Naive thymus-derived CD4-positive, alpha-beta T cell (primary cell): ENCODE measurements around the gene SMARCD2. TPM values are rescaled to one million over a fixed set of nuclear protein-coding genes. Genes with fewer than 3 reads are reported as not detected.

ENCODE experiments used
- ATAC-seq: fragments of 150-1000 bp; cut with Tn5 transposase; 2 replicates; pipeline ENCODE4 v1.10.0; 2021; ENCODE audit warnings: mild to moderate bottlenecking, moderate library complexity
- CTCF ChIA-PET: fragments of 350-600 bp; sonication (Branson Sonifier 250); formaldehyde crosslinking; loops from one replicate; lab custom pipeline; 2021; ENCODE audit warnings: antibody characterized with exemption; lab: Charles Lee
- POLR2A ChIA-PET: fragments of 350-600 bp; sonication (Branson Sonifier 250); formaldehyde crosslinking; loops from one replicate; lab custom pipeline; 2021; ENCODE audit warnings: antibody characterized with exemption, inconsistent platforms; lab: Charles Lee
- DNase-seq, 9 donors: peaks; one replicate each; pipeline versions ENCODE4 v3.0.0 to v3.0.0-alpha.2; 2020 to 2022; ENCODE audit warnings: mixed read lengths in 1 of 9
- H3K27ac ChIP-seq: one replicate; pipeline ENCODE4 v1.7.0; 2013; ENCODE audit warnings: mild to moderate bottlenecking, low read depth, low read length, moderate library complexity
- H3K27me3 ChIP-seq, 2 donors: one replicate each; pipeline ENCODE4 v1.7.0; 2013; ENCODE audit warnings: low read length in 2 of 2, mild to moderate bottlenecking in 2 of 2, moderate library complexity in 2 of 2; ENCODE audit not compliant: control insufficient read depth in 2 of 2, insufficient read depth in 2 of 2
- H3K36me3 ChIP-seq, 3 experiments: 1 replicate in 2 of 3; 2 replicates in 1 of 3; pipeline ENCODE4 v1.7.0; 2013; ENCODE audit warnings: low read length in 3 of 3, mild to moderate bottlenecking in 3 of 3, moderate library complexity in 1 of 3; ENCODE audit not compliant: insufficient read depth in 3 of 3, control insufficient read depth in 2 of 3
- H3K4me1 ChIP-seq, 2 donors: one replicate each; pipeline ENCODE4 v1.7.0; 2013; ENCODE audit warnings: low read length in 2 of 2, mild to moderate bottlenecking in 2 of 2, moderate library complexity in 1 of 2; ENCODE audit not compliant: control insufficient read depth in 2 of 2, insufficient read depth in 2 of 2
- H3K4me3 ChIP-seq: 2 replicates; pipeline ENCODE4 v1.7.0; 2013; ENCODE audit warnings: mild to moderate bottlenecking, low read length
- H3K9me3 ChIP-seq, 3 experiments: 1 replicate in 2 of 3; 2 replicates in 1 of 3; pipeline ENCODE4 v1.7.0; 2013; ENCODE audit warnings: low read length in 3 of 3; ENCODE audit not compliant: control insufficient read depth in 2 of 3
- H3K27ac Mint-ChIP-seq, 9 donors: one replicate each; pipeline ENCODE4 v1.8.0; 2020 to 2022; ENCODE audit warnings: mixed read lengths in 9 of 9, mild to moderate bottlenecking in 8 of 9, moderate library complexity in 5 of 9, inconsistent platforms in 2 of 9
- H3K27me3 Mint-ChIP-seq, 5 donors: one replicate each; pipeline ENCODE4 v1.8.0; 2021 to 2022; ENCODE audit warnings: mixed read lengths in 5 of 5, mild to moderate bottlenecking in 1 of 5
- H3K36me3 Mint-ChIP-seq, 5 donors: one replicate each; pipeline ENCODE4 v1.8.0; 2020 to 2022; ENCODE audit warnings: mixed read lengths in 5 of 5, mild to moderate bottlenecking in 3 of 5, inconsistent platforms in 1 of 5
- H3K4me1 Mint-ChIP-seq, 7 donors: one replicate each; pipeline ENCODE4 v1.8.0; 2020 to 2022; ENCODE audit warnings: mixed read lengths in 7 of 7, mild to moderate bottlenecking in 3 of 7, inconsistent platforms in 1 of 7
- H3K4me3 Mint-ChIP-seq, 10 donors: one replicate each; pipeline ENCODE4 v1.8.0; 2020 to 2022; ENCODE audit warnings: mild to moderate bottlenecking in 10 of 10, mixed read lengths in 10 of 10, moderate library complexity in 6 of 10, inconsistent platforms in 2 of 10
- H3K9me3 Mint-ChIP-seq, 11 donors: one replicate each; pipeline ENCODE4 v1.8.0; 2020 to 2022; ENCODE audit warnings: mixed read lengths in 11 of 11, mild to moderate bottlenecking in 4 of 11, inconsistent platforms in 1 of 11, moderate library complexity in 1 of 11
- intact Hi-C, 2 donors: fragments of 100-400 bp; cut with micrococcal nuclease; formaldehyde crosslinking; loops; one replicate each; pipeline ENCODE4 v1.15.1; 2023
- polyA plus RNA-seq, 2 donors: library from polyadenylated mRNA; unstranded; fragments of 300-500 nt; fragmentation: Illumina TruSeq; gene quantifications; one replicate each; pipeline ENCODE4 v1.2.3, GENCODE V29; 2021
- total RNA-seq, 6 experiments: library from RNA in 5 of 6; stranded (reverse) in 5 of 6; gene quantifications; 1 replicate in 5 of 6; 2 replicates in 1 of 6; pipeline ENCODE4 v1.2.3 and lab custom pipeline; 2021 to 2026

Gene SMARCD2
- total and polyA plus RNA-seq, 7 experiments from 2014 or later: 61.5 to 148 (median 109) TPM

- peak overlapping the region in 1 of 10 donors; percentile 36 for H3K4me3 Mint-ChIP-seq
- POLR2A ChIA-PET: interaction anchor here (0.6 to 2.3 kb wide), 9 partner anchors 8 to 141 kb away, joined by 3 to 14 read pairs (median 4); partner anchors contain the start of gene LIMD2
These were observed 7.2 kb downstream of the SMARCD2 start for GRCh38 chr17:63835167-63835720.

GRCh38 chr17:63834431-63835166, 7.9 kb downstream of the SMARCD2 start:
- ChIA-PET POLR2A (interaction anchor here (0.6 to 2.3 kb wide), 12 partner anchors 9 to 140 kb away, joined by 3 to 14 read pairs (median 4); partner anchors contain the start of gene LIMD2), CTCF (interaction anchor here (0.6 to 1.7 kb wide), 14 partner anchors 9 to 357 kb away, joined by 3 to 5 read pairs (median 3); partner anchors contain the start of gene CCDC47)
- Mint-ChIP-seq H3K4me3 (peak overlapping the region in 1 of 10 donors; percentile 37), H3K27ac (peak overlapping the region; percentile 26 to 86 (median 69)), H3K27me3 (no peaks in the 10 kb centered on the region), H3K4me1 (peaks cover 21 to 77% (median 67%) of the 10 kb centered on the region in 7 donors), H3K36me3 (peaks cover 8 to 48% (median 25%) of the 10 kb centered on the region in 5 donors), H3K9me3 (no peaks in the 10 kb centered on the region)
- H3K27me3 ChIP-seq: no peaks in the 10 kb centered on the region
- peaks cover 15 to 87% (median 18%) of the 10 kb centered on the region in 3 experiments for H3K36me3 ChIP-seq
- H3K27ac ChIP-seq: no peak overlapping the region
- intact Hi-C loops: loop anchor here in 1 of 2 donors (1.0 to 5.0 kb wide), 3 partner anchors 7 to 387 kb away; partner anchors contain the start of genes CYB561, FTSJ3 and PSMC5
- no peak overlapping the region for H3K4me3 ChIP-seq
- H3K4me1 ChIP-seq: peaks cover 23 to 42% of the 10 kb centered on the region in 2 donors
- DNase-seq (peak in 8 of 9 donors; percentile 45 to 72 (median 61)), ATAC-seq (peak; percentile 95)
- H3K9me3 ChIP-seq: no peaks in the 10 kb centered on the region

More at GRCh38 chr17:63835167-63835720, 7.2 kb downstream of the SMARCD2 start:
- H3K4me1 ChIP-seq: peaks cover 24 to 40% of the 10 kb centered on the region in 2 donors
- Mint-ChIP-seq H3K4me1 (peaks cover 16 to 73% (median 62%) of the 10 kb centered on the region in 7 donors), H3K27ac (peak overlapping the region in 6 of 9 donors; percentile 26 to 85 (median 52)), H3K27me3 (no peaks in the 10 kb centered on the region), H3K9me3 (no peaks in the 10 kb centered on the region), H3K36me3 (peaks cover 4 to 42% (median 20%) of the 10 kb centered on the region in 5 donors)
- DNase-seq (no peak), ATAC-seq (no peak)
- H3K27me3 ChIP-seq: no peaks in the 10 kb centered on the region
- H3K4me3 ChIP-seq: no peak overlapping the region
- CTCF ChIA-PET: interaction anchor here (0.6 to 1.7 kb wide), 11 partner anchors 9 to 357 kb away, joined by 3 to 5 read pairs (median 3); partner anchors contain the start of gene CCDC47
- H3K27ac ChIP-seq: no peak overlapping the region
- intact Hi-C loops: loop anchor here in 1 of 2 donors (1.0 to 5.0 kb wide), 3 partner anchors 8 to 388 kb away; partner anchors contain the start of genes CYB561, FTSJ3 and PSMC5
- no peaks in the 10 kb centered on the region for H3K9me3 ChIP-seq
- H3K36me3 ChIP-seq: peaks cover 10 to 80% (median 18%) of the 10 kb centered on the region in 3 experiments

GRCh38 chr17:63833741-63834373, 8.6 kb downstream of the SMARCD2 start:
- peaks cover 28 to 77% (median 68%) of the 10 kb centered on the region in 7 donors for H3K4me1 Mint-ChIP-seq
- H3K9me3 ChIP-seq: no peaks in the 10 kb centered on the region
- ATAC-seq (no peak), DNase-seq (no peak)
- H3K27ac ChIP-seq: no peak overlapping the region
- H3K4me3 ChIP-seq: no peak overlapping the region
- H3K4me3 Mint-ChIP-seq: no peak overlapping the region
- peaks cover 9 to 54% (median 26%) of the 10 kb centered on the region in 5 donors for H3K36me3 Mint-ChIP-seq
- H3K4me1 ChIP-seq: peaks cover 19 to 40% of the 10 kb centered on the region in 2 donors
- H3K9me3 Mint-ChIP-seq: no peaks in the 10 kb centered on the region
- POLR2A ChIA-PET: interaction anchor here (0.6 to 11.6 kb wide), 7 partner anchors 9 to 139 kb away, joined by 3 to 204 read pairs (median 4); partner anchors contain the start of gene SMARCD2
- H3K36me3 ChIP-seq: peaks cover 17 to 93% (median 18%) of the 10 kb centered on the region in 3 experiments
- no peaks in the 10 kb centered on the region for H3K27me3 Mint-ChIP-seq
- intact Hi-C loops: loop anchor here in 1 of 2 donors (2.0 kb wide), 1 partner anchor 135 kb away; no protein-coding TSS in a partner anchor
- H3K27me3 ChIP-seq: no peaks in the 10 kb centered on the region
- peak overlapping the region in 4 of 9 donors; percentile 34 to 77 (median 42) for H3K27ac Mint-ChIP-seq
- CTCF ChIA-PET: interaction anchor here (0.6 to 1.7 kb wide), 5 partner anchors 13 to 125 kb away, joined by 3 to 5 read pairs (median 3); partner anchors contain the start of gene CCDC47

- peaks cover 9 to 54% (median 26%) of the 10 kb centered on the region in 5 donors for H3K36me3 Mint-ChIP-seq
- DNase-seq: no peak
- H3K27me3 Mint-ChIP-seq: no peaks in the 10 kb centered on the region
- peaks cover 17 to 92% (median 18%) of the 10 kb centered on the region in 3 experiments for H3K36me3 ChIP-seq
- H3K4me3 Mint-ChIP-seq: no peak overlapping the region
- intact Hi-C loops: no loop called here
- no peak for ATAC-seq
- ChIA-PET CTCF (interaction anchor here (0.7 kb wide), 1 partner anchor 124 kb away, joined by 3 read pairs; no protein-coding TSS in a partner anchor), POLR2A (interaction anchor here (0.6 to 11.6 kb wide), 8 partner anchors 10 to 1320 kb away, joined by 3 to 204 read pairs (median 4); partner anchors contain the start of genes CCDC47, DDX42 and SMARCD2)
- H3K27ac Mint-ChIP-seq: peak overlapping the region in 4 of 9 donors; percentile 21 to 89 (median 60)
- H3K27ac ChIP-seq: no peak overlapping the region
- no peaks in the 10 kb centered on the region for H3K9me3 Mint-ChIP-seq
- H3K4me1 ChIP-seq: peaks cover 17 to 37% of the 10 kb centered on the region in 2 donors
- peaks cover 34 to 77% (median 69%) of the 10 kb centered on the region in 7 donors for H3K4me1 Mint-ChIP-seq
- H3K4me3 ChIP-seq: no peak overlapping the region
- no peaks in the 10 kb centered on the region for H3K27me3 ChIP-seq
- no peaks in the 10 kb centered on the region for H3K9me3 ChIP-seq
These were observed 9.3 kb downstream of the SMARCD2 start for GRCh38 chr17:63833026-63833740.

GRCh38 chr17:63832455-63832854, 10.0 kb downstream of the SMARCD2 start:
- H3K4me3 ChIP-seq: no peak overlapping the region
- ChIA-PET POLR2A (interaction anchor here (0.6 to 11.6 kb wide), 7 partner anchors 11 to 1319 kb away, joined by 3 to 204 read pairs (median 3); partner anchors contain the start of genes CCDC47, DDX42 and SMARCD2), CTCF (no interaction called here)
- peak overlapping the region; percentile 43 for H3K27ac ChIP-seq
- Mint-ChIP-seq H3K36me3 (peaks cover 9 to 54% (median 26%) of the 10 kb centered on the region in 5 donors), H3K4me3 (peak overlapping the region in 5 of 10 donors; percentile 4 to 93 (median 52)), H3K4me1 (peaks cover 37 to 80% (median 70%) of the 10 kb centered on the region in 7 donors), H3K9me3 (no peaks in the 10 kb centered on the region), H3K27ac (peak overlapping the region in 8 of 9 donors; percentile 19 to 100 (median 86)), H3K27me3 (no peaks in the 10 kb centered on the region)
- H3K9me3 ChIP-seq: no peaks in the 10 kb centered on the region
- DNase-seq (no peak), ATAC-seq (no peak)
- H3K36me3 ChIP-seq: peaks cover 17 to 87% (median 18%) of the 10 kb centered on the region in 3 experiments
- intact Hi-C loops: loop anchor here in 1 of 2 donors (1.0 kb wide), 1 partner anchor 11 kb away; no protein-coding TSS in a partner anchor
- peaks cover 21 to 40% of the 10 kb centered on the region in 2 donors for H3K4me1 ChIP-seq
- H3K27me3 ChIP-seq: no peaks in the 10 kb centered on the region
